MCF 10A (cell line): ENCODE results near the gene LPP. TPM values are rescaled to one million over a fixed set of nuclear protein-coding genes. Genes with fewer than 3 reads are reported as not detected.

Experiments used
- BruUV-seq: library from RNA; stranded (reverse); fragments of 400-500 nt; replicated peaks from 2 replicates; lab custom pipeline; 2021; lab: Mats Ljungman, UMichigan
- CTCF ChIA-PET: fragments of 300-600 bp; sonication (Branson Sonifier 250); formaldehyde crosslinking; extraction: SDS; loops from one replicate; lab custom pipeline; 2021; ENCODE audit warnings: antibody characterized with exemption, inconsistent platforms; lab: Yijun Ruan, JAX
- POLR2A ChIA-PET: fragments of 300-600, 350-650 bp; sonication (Branson Sonifier 250); formaldehyde crosslinking; extraction: SDS; loops from one replicate; lab custom pipeline; 2020; ENCODE audit warnings: antibody characterized with exemption, inconsistent platforms; lab: Yijun Ruan, JAX
- DNase-seq: peaks from one replicate; pipeline ENCODE4 v3.0.0-alpha.2; 2018; ENCODE audit not compliant: unreplicated experiment
- H3K27ac Mint-ChIP-seq: one replicate; pipeline ENCODE4 v1.8.0; 2022; ENCODE audit warnings: mild to moderate bottlenecking, low read depth, mixed read lengths; ENCODE audit not compliant: unreplicated experiment
- H3K27me3 Mint-ChIP-seq: one replicate; pipeline ENCODE4 v1.8.0; 2022; ENCODE audit warnings: mixed read lengths; ENCODE audit not compliant: insufficient read depth, unreplicated experiment
- H3K36me3 Mint-ChIP-seq: one replicate; pipeline ENCODE4 v1.8.0; 2022; ENCODE audit warnings: mild to moderate bottlenecking, moderate library complexity, mixed read lengths; ENCODE audit not compliant: insufficient read depth, unreplicated experiment
- H3K4me1 Mint-ChIP-seq: one replicate; pipeline ENCODE4 v1.8.0; 2022; ENCODE audit warnings: mixed read lengths; ENCODE audit not compliant: insufficient read depth, unreplicated experiment
- H3K4me3 Mint-ChIP-seq: one replicate; pipeline ENCODE4 v1.8.0; 2022; ENCODE audit warnings: mild to moderate bottlenecking, moderate library complexity, mixed read lengths; ENCODE audit not compliant: unreplicated experiment
- H3K9me3 Mint-ChIP-seq: one replicate; pipeline ENCODE4 v1.8.0; 2022; ENCODE audit warnings: mixed read lengths; ENCODE audit not compliant: unreplicated experiment
- CTCF ChIP-seq: fragments of 200-600 bp; IDR thresholded peaks from one replicate; pipeline ENCODE4 v1.8.0; 2022; ENCODE audit warnings: antibody characterized with exemption, mild to moderate bottlenecking; ENCODE audit not compliant: unreplicated experiment
- intact Hi-C: fragments of 100-400 bp; cut with micrococcal nuclease; formaldehyde crosslinking; loops from 2 replicates; pipeline ENCODE4 v1.14.1; 2022
- total RNA-seq: library from RNA; stranded (reverse); gene quantifications from 2 replicates; pipeline ENCODE4 v1.2.3, GENCODE V29; 2022

LPP gene
- total RNA-seq, 1 experiment from 2014 or later, result 117 TPM

- no peaks in the 10 kb centered on the region for H3K27me3 Mint-ChIP-seq
- intact Hi-C loops, result no loop called here
- H3K4me1 Mint-ChIP-seq, result peaks cover 8% of the 10 kb centered on the region
- no peak for DNase-seq
- no peak overlapping the region for H3K4me3 Mint-ChIP-seq
- no peak overlapping the region for H3K27ac Mint-ChIP-seq
- H3K36me3 Mint-ChIP-seq, result peaks cover 7% of the 10 kb centered on the region
- TF ChIP-seq CTCF, result no peak
- POLR2A ChIA-PET, result no interaction called here
- CTCF ChIA-PET, result interaction anchor here (0.7 kb wide), 1 partner anchor 183 kb away, joined by 3 read pairs; no protein-coding TSS in a partner anchor
- no peaks in the 10 kb centered on the region for H3K9me3 Mint-ChIP-seq
- BruUV-seq, result no TSS peak
These were observed 19.9 kb upstream of the LPP start for GRCh38 chr3:188134079-188134478.

GRCh38 chr3:188134856-188135255 is 19.1 kb upstream of the LPP start:
- Mint-ChIP-seq H3K27me3 (no peaks in the 10 kb centered on the region), H3K27ac (no peak overlapping the region), H3K4me3 (no peak overlapping the region), H3K9me3 (no peaks in the 10 kb centered on the region), H3K36me3 (peaks cover 7% of the 10 kb centered on the region), H3K4me1 (peaks cover 10% of the 10 kb centered on the region)
- intact Hi-C loops, result no loop called here
- CTCF ChIA-PET, result interaction anchor here (0.7 kb wide), 1 partner anchor 184 kb away, joined by 3 read pairs; no protein-coding TSS in a partner anchor
- no TSS peak for BruUV-seq
- TF ChIP-seq CTCF, result no peak
- POLR2A ChIA-PET, result interaction anchor here (1.9 kb wide), 1 partner anchor 18 kb away, joined by 5 read pairs; no protein-coding TSS in a partner anchor
- DNase-seq, result no peak

GRCh38 chr3:188135271-188135670 is 18.7 kb upstream of the LPP start:
- no peaks in the 10 kb centered on the region for H3K9me3 Mint-ChIP-seq
- peaks cover 7% of the 10 kb centered on the region for H3K36me3 Mint-ChIP-seq
- POLR2A ChIA-PET, result interaction anchor here (0.6 to 1.9 kb wide), 2 partner anchors 10 to 18 kb away, joined by 3 to 5 read pairs; no protein-coding TSS in a partner anchor
- H3K27ac Mint-ChIP-seq, result no peak overlapping the region
- intact Hi-C loops, result no loop called here
- peaks cover 10% of the 10 kb centered on the region for H3K4me1 Mint-ChIP-seq
- TF ChIP-seq CTCF, result no peak
- no peak for DNase-seq
- CTCF ChIA-PET, result no interaction called here
- no TSS peak for BruUV-seq
- H3K27me3 Mint-ChIP-seq, result no peaks in the 10 kb centered on the region
- no peak overlapping the region for H3K4me3 Mint-ChIP-seq

- H3K4me1 Mint-ChIP-seq, result peaks cover 10% of the 10 kb centered on the region
- no TSS peak for BruUV-seq
- no peak for DNase-seq
- POLR2A ChIA-PET, result no interaction called here
- peaks cover 7% of the 10 kb centered on the region for H3K36me3 Mint-ChIP-seq
- H3K4me3 Mint-ChIP-seq, result no peak overlapping the region
- no peaks in the 10 kb centered on the region for H3K9me3 Mint-ChIP-seq
- CTCF ChIA-PET, result interaction anchor here (0.8 kb wide), 1 partner anchor 99 kb away, joined by 3 read pairs; no protein-coding TSS in a partner anchor
- TF ChIP-seq CTCF, result no peak
- H3K27ac Mint-ChIP-seq, result no peak overlapping the region
- intact Hi-C loops, result no loop called here
- no peaks in the 10 kb centered on the region for H3K27me3 Mint-ChIP-seq
These were observed 16.9 kb upstream of the LPP start for GRCh38 chr3:188137051-188137450.
